IMR-90 (cell line): ENCODE measurements around the gene KDM5B. TPM values are rescaled to one million over a fixed set of nuclear protein-coding genes. Genes with fewer than 3 reads are reported as not detected.

Experiments used
- ATAC-seq: fragments of 200-7000 bp; cut with Tn5 transposase; 2 replicates; pipeline ENCODE4 v1.9.1; 2020; ENCODE audit warnings: low read depth, mild to moderate bottlenecking, moderate library complexity
- BruUV-seq: library from RNA; stranded (reverse); fragments of 400-500 nt; replicated peaks from 2 replicates; lab custom pipeline; 2021; lab: Mats Ljungman, UMichigan
- CTCF ChIA-PET: fragments of 300-600 bp; formaldehyde crosslinking; extraction: SDS; loops from one replicate; lab custom pipeline; 2021; ENCODE audit warnings: antibody characterized with exemption; lab: Yijun Ruan, JAX
- POLR2A ChIA-PET: fragments of 300-600 bp; sonication (Branson Sonifier 250); formaldehyde crosslinking; loops from one replicate; lab custom pipeline; 2022; ENCODE audit warnings: antibody characterized with exemption; ENCODE audit not compliant: unreplicated experiment; lab: Charles Lee
- DNase-seq: peaks from one replicate; pipeline ENCODE4 v3.0.0; 2013
- H2AFZ ChIP-seq: replicated peaks from 2 replicates; pipeline ENCODE3; 2013; ENCODE audit warnings: low read length, mild to moderate bottlenecking; ENCODE audit not compliant: poor library complexity
- H2AK5ac ChIP-seq: 2 replicates; pipeline ENCODE4 v1.6.1; 2013; ENCODE audit warnings: low read depth, low read length, inconsistent platforms
- H2AK9ac ChIP-seq: replicated peaks from 2 replicates; pipeline ENCODE3; 2013; ENCODE audit warnings: mild to moderate bottlenecking, low read depth, low read length, moderate library complexity; ENCODE audit not compliant: poor library complexity
- H2BK120ac ChIP-seq: 2 replicates; pipeline ENCODE4 v1.6.1; 2013; ENCODE audit warnings: low read depth, low read length, inconsistent platforms
- H2BK15ac ChIP-seq: 3 replicates; pipeline ENCODE4 v1.6.1; 2013; ENCODE audit warnings: low read depth, low read length, inconsistent platforms
- H2BK20ac ChIP-seq: 2 replicates; pipeline ENCODE4 v1.6.1; 2013; ENCODE audit warnings: low read depth, mild to moderate bottlenecking, inconsistent platforms, low read length, moderate library complexity
- H2BK5ac ChIP-seq: 2 replicates; pipeline ENCODE4 v1.6.1; 2013; ENCODE audit warnings: mild to moderate bottlenecking, low read depth, low read length, inconsistent platforms; ENCODE audit not compliant: poor library complexity, severe bottlenecking
- H3K14ac ChIP-seq: replicated peaks from 2 replicates; pipeline ENCODE4 v1.6.1; 2013; ENCODE audit warnings: low read depth, low read length, inconsistent platforms
- H3K18ac ChIP-seq: 2 replicates; pipeline ENCODE4 v1.6.1; 2013; ENCODE audit warnings: low read depth, low read length, control low read depth
- H3K23ac ChIP-seq: 2 replicates; pipeline ENCODE4 v1.6.1; 2013; ENCODE audit warnings: low read depth, low read length, inconsistent platforms
- H3K27ac ChIP-seq: 2 replicates; pipeline ENCODE4 v1.5.1; 2013; ENCODE audit warnings: mild to moderate bottlenecking, control low read depth, low read length; ENCODE audit not compliant: insufficient read depth
- H3K27me3 ChIP-seq: 2 replicates; pipeline ENCODE4 v1.6.1; 2013; ENCODE audit warnings: low read length; ENCODE audit not compliant: control insufficient read depth, insufficient read depth
- H3K36me3 ChIP-seq: 2 replicates; pipeline ENCODE4 v1.6.1; 2013; ENCODE audit warnings: low read length, mixed read lengths; ENCODE audit not compliant: control insufficient read depth, insufficient read depth
- H3K4ac ChIP-seq: 2 replicates; pipeline ENCODE4 v1.6.1; 2013; ENCODE audit warnings: low read depth, low read length, inconsistent platforms
- H3K4me1 ChIP-seq: 2 replicates; pipeline ENCODE4 v1.6.1; 2013; ENCODE audit warnings: low read length, mixed read lengths; ENCODE audit not compliant: control insufficient read depth, insufficient read depth
- H3K4me2 ChIP-seq: 2 replicates; pipeline ENCODE4 v1.6.1; 2013; ENCODE audit warnings: low read depth, mild to moderate bottlenecking, control low read depth, low read length, moderate library complexity
- H3K4me3 ChIP-seq: 2 replicates; pipeline ENCODE4 v1.5.1; 2013; ENCODE audit warnings: low read depth, mild to moderate bottlenecking, control low read depth, low read length, moderate library complexity; ENCODE audit not compliant: insufficient read depth
- H3K56ac ChIP-seq: 2 replicates; pipeline ENCODE4 v1.6.1; 2013; ENCODE audit warnings: low read length, inconsistent platforms; ENCODE audit not compliant: insufficient read depth; ENCODE audit errors: extremely low read depth
- H3K79me1 ChIP-seq, 2 experiments: 2 replicates each; pipeline ENCODE4 v1.6.1; 2013; ENCODE audit warnings: low read length in 2 of 2, inconsistent platforms in 1 of 2, low read depth in 1 of 2
- H3K9ac ChIP-seq: 2 replicates; pipeline ENCODE4 v1.6.1; 2013; ENCODE audit warnings: low read depth, low read length, control low read depth
- H3K9me1 ChIP-seq: 2 replicates; pipeline ENCODE4 v1.6.1; 2013; ENCODE audit warnings: low read length, inconsistent platforms; ENCODE audit not compliant: insufficient read depth
- H3K9me3 ChIP-seq: 2 replicates; pipeline ENCODE4 v1.6.1; 2013; ENCODE audit warnings: low read length; ENCODE audit not compliant: control insufficient read depth, insufficient read depth
- H4K20me1 ChIP-seq: 2 replicates; pipeline ENCODE4 v1.6.1; 2013; ENCODE audit warnings: low read length, inconsistent platforms; ENCODE audit not compliant: insufficient read depth
- H4K5ac ChIP-seq: 2 replicates; pipeline ENCODE4 v1.6.1; 2013; ENCODE audit warnings: mild to moderate bottlenecking, low read depth, low read length, control low read depth
- H4K8ac ChIP-seq, 2 experiments: 2 replicates each; pipeline ENCODE4 v1.6.1; 2013; ENCODE audit warnings: low read depth in 2 of 2, low read length in 2 of 2, control low read depth in 1 of 2, inconsistent platforms in 1 of 2
- H4K91ac ChIP-seq: 2 replicates; pipeline ENCODE4 v1.6.1; 2013; ENCODE audit warnings: low read depth, low read length, inconsistent platforms; ENCODE audit not compliant: insufficient read depth
- BHLHE40 ChIP-seq: fragments of 150-350 bp; IDR thresholded peaks from 2 replicates; pipeline ENCODE4 v1.6.1; 2016; ENCODE audit warnings: mild to moderate bottlenecking, low read depth, low read length
- CEBPB ChIP-seq: IDR thresholded peaks from 2 replicates; pipeline ENCODE4 v1.6.1; 2012; ENCODE audit warnings: low read depth, low read length, improper control_type of control experiment
- CHD1 ChIP-seq: IDR thresholded peaks from 2 replicates; pipeline ENCODE4 v1.6.1; 2012; ENCODE audit warnings: low read depth, low read length, improper control_type of control experiment
- FOS ChIP-seq: fragments of 150-350 bp; IDR thresholded peaks from 2 replicates; pipeline ENCODE4 v1.6.1; 2016; ENCODE audit warnings: low read depth, low read length
- MAFK ChIP-seq: IDR thresholded peaks from 2 replicates; pipeline ENCODE4 v1.6.1; 2012; ENCODE audit warnings: low read depth, low read length, improper control_type of control experiment
- MAZ ChIP-seq: IDR thresholded peaks from 2 replicates; pipeline ENCODE4 v1.6.1; 2012; ENCODE audit warnings: low read depth, mild to moderate bottlenecking, low read length, improper control_type of control experiment, moderate library complexity, borderline replicate concordance
- POLR2A ChIP-seq: IDR thresholded peaks from 2 replicates; pipeline ENCODE4 v1.6.1; 2012; ENCODE audit warnings: mild to moderate bottlenecking, low read depth, low read length
- RAD21 ChIP-seq: IDR thresholded peaks from 2 replicates; pipeline ENCODE4 v1.6.1; 2012; ENCODE audit warnings: low read length, improper control_type of control experiment
- RCOR1 ChIP-seq: IDR thresholded peaks from 2 replicates; pipeline ENCODE4 v1.6.1; 2012; ENCODE audit warnings: mild to moderate bottlenecking, low read length, improper control_type of control experiment; ENCODE audit not compliant: insufficient replicate concordance
- RFX5 ChIP-seq: IDR thresholded peaks from 2 replicates; pipeline ENCODE4 v1.8.0; 2012; ENCODE audit warnings: low read depth, mild to moderate bottlenecking, low read length, moderate library complexity
- SMC3 ChIP-seq: fragments of 150-350 bp; IDR thresholded peaks from 2 replicates; pipeline ENCODE4 v1.6.1; 2016; ENCODE audit warnings: low read depth, mild to moderate bottlenecking, antibody characterized with exemption, low read length, moderate library complexity
- WGBS, 2 experiments: methylation state at CpG; one replicate each; pipeline versions ENCODE4 v1.1.5 to v1.1.7; 2013; ENCODE audit warnings: missing lambda C conversion rate in 2 of 2; ENCODE audit not compliant: insufficient read length in 1 of 2; ENCODE audit errors: extremely low coverage in 2 of 2; 5-methylcytosine and 5-hydroxymethylcytosine counted together
- dilution Hi-C: fragments of 300-500 bp; cut with HindIII; formaldehyde crosslinking; loops from one replicate; pipeline ENCODE4 v1.14.3; 2018; ENCODE audit warnings: low sequenced_read_pairs; ENCODE audit not compliant: unreplicated experiment
- in situ Hi-C: fragments of 300-500 bp; cut with MboI; formaldehyde crosslinking; loops from 3 replicates; pipeline ENCODE4 v1.14.3; 2019; ENCODE audit warnings: low sequenced_read_pairs, inconsistent platforms, mixed read lengths
- intact Hi-C: fragments of 100-400 bp; cut with micrococcal nuclease; formaldehyde crosslinking; loops from 2 replicates; pipeline ENCODE4 v1.10.0; 2022
- polyA plus RNA-seq, 3 experiments: library from polyadenylated mRNA; depleted of rRNA; stranded (reverse); fragments of >200 nt; gene quantifications; 2 replicates each; pipeline ENCODE4 v1.2.3, GENCODE V29; 2012; ENCODE audit warnings: low replicate concordance in 1 of 3
- total RNA-seq: library from RNA; depleted of rRNA; stranded (reverse); fragments of >200 nt; gene quantifications from 2 replicates; pipeline ENCODE4 v1.2.3, GENCODE V29; 2012
- TF ChIP-seq, protein P1 (sequence below): conservative IDR thresholded peaks from 2 replicates; pipeline ENCODE4 v1.5.1; 2012; ENCODE audit warnings: mild to moderate bottlenecking, low read depth, low read length, improper control_type of control experiment
- TF ChIP-seq, protein P2 (sequence below): fragments of 150-350 bp; IDR thresholded peaks from 2 replicates; pipeline ENCODE4 v1.6.1; 2016; ENCODE audit warnings: low read depth, mild to moderate bottlenecking, low read length, moderate library complexity, borderline replicate concordance

KDM5B gene
- total and polyA plus RNA-seq, 2 of the 4 experiments (the other 2 are of a cell fraction): 28.8 to 82.1 TPM

DNA sequence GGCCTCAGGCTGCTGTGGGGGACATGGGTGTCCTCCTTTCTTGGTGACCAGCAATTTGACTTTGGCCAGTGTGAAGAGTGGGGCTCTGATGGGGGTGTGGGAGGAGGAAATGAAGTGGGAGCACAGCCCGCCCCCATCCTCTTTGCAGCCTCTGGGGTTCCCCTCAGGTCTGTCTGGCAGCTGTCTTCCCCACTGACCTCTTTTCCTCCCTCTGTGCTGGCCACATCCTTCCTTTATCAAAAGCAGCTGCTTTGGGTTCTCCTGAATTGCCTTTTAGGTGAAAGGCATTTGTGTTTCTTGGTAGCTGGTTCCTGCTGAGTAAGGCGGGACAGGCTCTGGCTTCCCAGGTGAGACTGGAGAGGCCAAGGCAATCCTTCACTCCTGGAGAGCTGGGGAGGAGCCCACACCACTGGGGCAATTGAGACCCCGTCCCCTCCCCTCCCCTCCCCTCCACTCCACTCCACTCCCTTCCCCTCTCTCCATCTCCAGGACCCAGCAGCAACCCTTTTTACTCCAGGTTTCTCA lies 27.4 kb upstream of the KDM5B start:
- POLR2A ChIA-PET: no interaction called here
- WGBS, 2 experiments: 40% methylated on average over 1 of the region's 3 CpGs; no CpG with 5 or more reads in 1 of the 2 experiments
- no peak overlapping the region for H2BK20ac ChIP-seq

More for the DNA sequence above, 27.4 kb upstream of the KDM5B start:
- Histone ChIP-seq H3K27ac (no peak overlapping the region), H3K23ac (no peak overlapping the region), H3K9ac (no peak overlapping the region), H4K91ac (no peak overlapping the region), H3K9me1 (no peaks in the 10 kb centered on the region), H3K14ac (no peak overlapping the region), H2AFZ (no peak overlapping the region), H3K27me3 (peaks cover 45% of the 10 kb centered on the region), H3K79me1 (no peaks in the 10 kb centered on the region), H4K20me1 (no peaks in the 10 kb centered on the region), H3K4me3 (no peak overlapping the region), H3K9me3 (no peaks in the 10 kb centered on the region), H3K4me1 (no peaks in the 10 kb centered on the region), H3K56ac (no peak overlapping the region), H3K18ac (no peak overlapping the region), H4K8ac (no peak overlapping the region), H3K4ac (no peak overlapping the region), H3K36me3 (no peaks in the 10 kb centered on the region), H2BK15ac (no peak overlapping the region), H2AK5ac (no peak overlapping the region), H3K4me2 (no peak overlapping the region), H2BK5ac (no peak overlapping the region), H2BK120ac (no peak overlapping the region), H2AK9ac (no peak overlapping the region), H4K5ac (no peak overlapping the region)
- intact Hi-C loops: no loop called here
- no TSS peak for BruUV-seq
- DNase-seq (no peak), ATAC-seq (no peak)
- TF ChIP-seq POLR2A: no peak
- TF ChIP-seq MAZ: no peak
- TF ChIP-seq MAFK: no peak
- TF ChIP-seq BHLHE40: no peak
- no peak for TF ChIP-seq CEBPB
- TF ChIP-seq SMC3: no peak
- no peak for TF ChIP-seq RAD21
- TF ChIP-seq CHD1: no peak
- TF ChIP-seq RFX5: no peak
- TF ChIP-seq, protein P1, sequence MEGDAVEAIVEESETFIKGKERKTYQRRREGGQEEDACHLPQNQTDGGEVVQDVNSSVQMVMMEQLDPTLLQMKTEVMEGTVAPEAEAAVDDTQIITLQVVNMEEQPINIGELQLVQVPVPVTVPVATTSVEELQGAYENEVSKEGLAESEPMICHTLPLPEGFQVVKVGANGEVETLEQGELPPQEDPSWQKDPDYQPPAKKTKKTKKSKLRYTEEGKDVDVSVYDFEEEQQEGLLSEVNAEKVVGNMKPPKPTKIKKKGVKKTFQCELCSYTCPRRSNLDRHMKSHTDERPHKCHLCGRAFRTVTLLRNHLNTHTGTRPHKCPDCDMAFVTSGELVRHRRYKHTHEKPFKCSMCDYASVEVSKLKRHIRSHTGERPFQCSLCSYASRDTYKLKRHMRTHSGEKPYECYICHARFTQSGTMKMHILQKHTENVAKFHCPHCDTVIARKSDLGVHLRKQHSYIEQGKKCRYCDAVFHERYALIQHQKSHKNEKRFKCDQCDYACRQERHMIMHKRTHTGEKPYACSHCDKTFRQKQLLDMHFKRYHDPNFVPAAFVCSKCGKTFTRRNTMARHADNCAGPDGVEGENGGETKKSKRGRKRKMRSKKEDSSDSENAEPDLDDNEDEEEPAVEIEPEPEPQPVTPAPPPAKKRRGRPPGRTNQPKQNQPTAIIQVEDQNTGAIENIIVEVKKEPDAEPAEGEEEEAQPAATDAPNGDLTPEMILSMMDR: no peak
- no peak for TF ChIP-seq FOS
- TF ChIP-seq, protein P2, sequence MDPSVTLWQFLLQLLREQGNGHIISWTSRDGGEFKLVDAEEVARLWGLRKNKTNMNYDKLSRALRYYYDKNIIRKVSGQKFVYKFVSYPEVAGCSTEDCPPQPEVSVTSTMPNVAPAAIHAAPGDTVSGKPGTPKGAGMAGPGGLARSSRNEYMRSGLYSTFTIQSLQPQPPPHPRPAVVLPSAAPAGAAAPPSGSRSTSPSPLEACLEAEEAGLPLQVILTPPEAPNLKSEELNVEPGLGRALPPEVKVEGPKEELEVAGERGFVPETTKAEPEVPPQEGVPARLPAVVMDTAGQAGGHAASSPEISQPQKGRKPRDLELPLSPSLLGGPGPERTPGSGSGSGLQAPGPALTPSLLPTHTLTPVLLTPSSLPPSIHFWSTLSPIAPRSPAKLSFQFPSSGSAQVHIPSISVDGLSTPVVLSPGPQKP: no peak
- TF ChIP-seq RCOR1: no peak
- dilution Hi-C loops: no loop called here
- in situ Hi-C loops: no loop called here
- CTCF ChIA-PET: no interaction called here
